Adrenal gland (tissue), 12 donors: Measurements from ENCODE around the gene AIP. TPM values are rescaled to one million over a fixed set of nuclear protein-coding genes. Genes with fewer than 3 reads are reported as not detected.

ENCODE experiments used
- DNase-seq, 7 donors: peaks; one replicate each; pipeline ENCODE4 v3.0.0-alpha.2; 2019 to 2020
- H3K27ac ChIP-seq, 5 donors: fragments of 200-600 bp; sonication (generic) in 4 of 5; 1 replicate in 3 of 5; 2 replicates in 2 of 5; pipeline versions ENCODE4 v1.5.1 to v1.8.0; 2016 to 2020; ENCODE audit warnings: mild to moderate bottlenecking in 1 of 5
- H3K27me3 ChIP-seq: fragments of 200-600 bp; 2 replicates; pipeline ENCODE4 v1.8.0; 2021
- H3K36me3 ChIP-seq, 2 donors: fragments of 200-600 bp; replicated peaks in 1 of 2; 1 replicate in 1 of 2; 2 replicates in 1 of 2; pipeline versions ENCODE4 v1.5.1 to v1.8.0; 2018 to 2022
- H3K4me1 ChIP-seq, 2 donors: fragments of 200-600 bp; replicated peaks in 1 of 2; 1 replicate in 1 of 2; 2 replicates in 1 of 2; pipeline versions ENCODE4 v1.5.1 to v1.8.0; 2018 to 2021
- H3K4me3 ChIP-seq, 4 donors: fragments of 200-600 bp; sonication (generic) in 3 of 4; one replicate each; pipeline ENCODE4 v1.5.1; 2016 to 2018
- H3K9me3 ChIP-seq, 3 donors: fragments of 200-600 bp; sonication (generic) in 1 of 3; replicated peaks in 1 of 3; 1 replicate in 2 of 3; 2 replicates in 1 of 3; pipeline versions ENCODE4 v1.5.1 to v1.8.0; 2016 to 2021
- CTCF ChIP-seq, 6 experiments: fragments of 450-650 bp in 4 of 6; fragments of 200-600 bp in 2 of 6; sonication (generic) in 1 of 6; IDR thresholded peaks; 1 replicate in 5 of 6; 2 replicates in 1 of 6; pipeline versions ENCODE4 v1.5.1 to v1.8.0; 2016 to 2021; ENCODE audit warnings: antibody characterized with exemption in 6 of 6, mild to moderate bottlenecking in 2 of 6, moderate library complexity in 1 of 6
- POLR2A ChIP-seq, 2 donors: fragments of 450-650 bp; IDR thresholded peaks; one replicate each; pipeline ENCODE4 v1.6.1; 2017; ENCODE audit warnings: antibody characterized with exemption in 2 of 2, mild to moderate bottlenecking in 2 of 2, moderate library complexity in 1 of 2
- WGBS, 4 donors: extraction: QIAGEN DNeasy Blood & Tissue Kit in 2 of 4; methylation state at CpG; one replicate each; pipeline versions ENCODE4 v1.1.5 to v1.1.7; 2013 to 2017; 5-methylcytosine and 5-hydroxymethylcytosine counted together
- intact Hi-C, 2 donors: fragments of 100-400 bp; cut with DNase I; formaldehyde crosslinking; loops; one replicate each; pipeline versions ENCODE4 v1.14.1 to v1.15.0; 2022 to 2023
- microRNA-seq, 3 donors: library from miRNA; unstranded; fragments of <30 nt; microRNA quantifications; one replicate each; pipeline ENCODE4, GENCODE V29; 2017 to 2020
- polyA plus RNA-seq, 3 donors: library from polyadenylated mRNA; stranded (reverse); fragments of 200-250 nt in 2 of 3; fragments of 350-450 nt in 1 of 3; fragmentation: Illumina TruSeq in 1 of 3; extraction: RNeasy Lipid Tissue Mini Kit (QIAGEN cat#74804) in 1 of 3; gene quantifications; one replicate each; pipeline ENCODE4 v1.2.3, GENCODE V29; 2013 to 2014
- small RNA-seq, 2 donors: library from RNA; depleted of rRNA; stranded (forward); fragments of <200 nt; gene quantifications; one replicate each; pipeline ENCODE3, GENCODE V24; 2016
- total RNA-seq, 9 donors: library from RNA; depleted of rRNA in 4 of 9; stranded (reverse); fragments of >200 nt in 4 of 9; fragments of 120-200 nt in 1 of 9; fragmentation: NEBNext Ultra II Directional in 1 of 9; extraction: Animal tissue kit (Norgen Biotek cat#: 25700) in 1 of 9; gene quantifications; one replicate each; pipeline versions ENCODE4 v1.1.0 to v1.2.4, GENCODE V29; 2013 to 2023
- donor health status: healthy with polysubstance abuse.
- donor health status: Bipolar disorder and iron deficiency.
- donor health status: DM: yes; HTN: yes; CAD: no.
- donor health status: DM: no; HTN: no; CAD: no.
- donor health status: DM: no; HTN: no; CAD: no.
- donor health status: DM: yes; HTN: yes; CAD: no.

Gene AIP
- total and polyA plus RNA-seq, 12 donors: 35.3 to 152 (median 83.9) TPM

GRCh38 chr11:67538306-67538705 lies 55.5 kb downstream of the AIP start:
- no peak for TF ChIP-seq CTCF (IDR thresholded peaks at IDR 0.05)
- no peak for TF ChIP-seq POLR2A (IDR thresholded peaks at IDR 0.05)
- Histone ChIP-seq H3K36me3 (no peaks in the 10 kb centered on the region), H3K27me3 (no peaks in the 10 kb centered on the region), H3K4me3 (no peak overlapping the region), H3K27ac (no peak overlapping the region), H3K9me3 (peaks cover 0 to 7% (median 0%) of the 10 kb centered on the region in 3 donors), H3K4me1 (no peaks in the 10 kb centered on the region)
- intact Hi-C loops: no loop called here
- WGBS, 4 donors: 71 to 83% (median 77%) methylated on average over 6 of the region's 6 CpGs
- DNase-seq: no peak

GRCh38 chr11:67538823-67539505 lies 56.1 kb downstream of the AIP start:
- H3K4me1 ChIP-seq: no peaks in the 10 kb centered on the region
- no peaks in the 10 kb centered on the region for H3K36me3 ChIP-seq
- peaks cover 0 to 7% (median 0%) of the 10 kb centered on the region in 3 donors for H3K9me3 ChIP-seq
- no peak overlapping the region for H3K27ac ChIP-seq
- TF ChIP-seq POLR2A (IDR thresholded peaks at IDR 0.05) (no peak), CTCF (IDR thresholded peaks at IDR 0.05) (no peak)
- WGBS, 4 donors: 88 to 91% (median 90%) methylated on average over 6 to 10 of the region's 10 CpGs
- intact Hi-C loops: no loop called here
- no peak overlapping the region for H3K4me3 ChIP-seq
- no peaks in the 10 kb centered on the region for H3K27me3 ChIP-seq
- DNase-seq: no peak

- WGBS, 4 donors: 80 to 88% (median 83%) methylated on average over 4 of the region's 4 CpGs
- Histone ChIP-seq H3K9me3 (peaks cover 0 to 4% (median 0%) of the 10 kb centered on the region in 3 donors), H3K4me1 (no peaks in the 10 kb centered on the region), H3K4me3 (no peak overlapping the region), H3K27me3 (no peaks in the 10 kb centered on the region), H3K27ac (no peak overlapping the region), H3K36me3 (no peaks in the 10 kb centered on the region)
- no peak for DNase-seq
- intact Hi-C loops: no loop called here
- TF ChIP-seq CTCF (IDR thresholded peaks at IDR 0.05) (no peak), POLR2A (IDR thresholded peaks at IDR 0.05) (no peak)
Observed at GRCh38 chr11:67539550-67539949, 56.7 kb downstream of the AIP start.

Small RNA genes lying within 50 kb of the gene (microRNA-seq; reads per million reads assigned to microRNA genes)
- gene MIR6752: 0 to 0.85 (median 0.76) reads per million in 3 donors

Small RNA genes lying within 50 kb of the gene (small RNA-seq; reads per million reads assigned to genes)
- 0 reads per million in 2 donors for gene MIR6752

Other genes with a start within 250 kb of the AIP start
- gene GRK2, start 216.6 kb upstream of the AIP start, total RNA-seq: 10 to 100 TPM; 32.2 to 73.7 (median 59.0) TPM
- 100 to 1,000 TPM in 1 of 3 donors, 10 to 100 TPM in 2; 26.4 to 159 (median 71.3) TPM for gene GRK2, start 216.6 kb upstream of the AIP start, polyA plus RNA-seq
- gene ANKRD13D, start 193.7 kb upstream of the AIP start, total RNA-seq: 10 to 100 TPM in 8 of 9 donors, 1 to 10 TPM in 1; 9.2 to 52.9 (median 38.6) TPM
- 100 to 1,000 TPM in 1 of 3 donors, 10 to 100 TPM in 1, 1 to 10 TPM in 1; 8.7 to 205 (median 99.8) TPM for gene ANKRD13D, start 193.7 kb upstream of the AIP start, polyA plus RNA-seq
- gene SSH3, start 179.5 kb upstream of the AIP start, total RNA-seq: 10 to 100 TPM in 8 of 9 donors, 1 to 10 TPM in 1; 5.7 to 31.2 (median 25.0) TPM
- 10 to 100 TPM in 2 of 3 donors, 1 to 10 TPM in 1; 4.2 to 35.2 (median 21.8) TPM for gene SSH3, start 179.5 kb upstream of the AIP start, polyA plus RNA-seq
- gene POLD4, start 129.5 kb upstream of the AIP start, total RNA-seq: 100 to 1,000 TPM in 4 of 9 donors, 10 to 100 TPM in 5; 60.5 to 166 (median 89.8) TPM
- 100 to 1,000 TPM in 2 of 3 donors, 10 to 100 TPM in 1; 13.0 to 130 (median 110) TPM for gene POLD4, start 129.5 kb upstream of the AIP start, polyA plus RNA-seq
- gene CLCF1, start 109.4 kb upstream of the AIP start, total RNA-seq: 10 to 100 TPM in 1 of 9 donors, 1 to 10 TPM in 5, under 1 TPM in 3; 0.17 to 11.7 (median 2.9) TPM
- 10 to 100 TPM in 1 of 3 donors, 1 to 10 TPM in 2; 2.8 to 16.1 (median 5.6) TPM for gene CLCF1, start 109.4 kb upstream of the AIP start, polyA plus RNA-seq
- 10 to 100 TPM in 7 of 9 donors, 1 to 10 TPM in 2; 7.6 to 29.0 (median 13.1) TPM for gene RAD9A, start 91.0 kb upstream of the AIP start, total RNA-seq
- gene RAD9A, start 91.0 kb upstream of the AIP start, polyA plus RNA-seq: 10 to 100 TPM in 2 of 3 donors, 1 to 10 TPM in 1; 5.4 to 57.7 (median 36.2) TPM
- gene PPP1CA, start 81.2 kb upstream of the AIP start, total RNA-seq: 100 to 1,000 TPM; 126 to 289 (median 168) TPM
- gene PPP1CA, start 81.2 kb upstream of the AIP start, polyA plus RNA-seq: 100 to 1,000 TPM; 105 to 140 (median 116) TPM
- gene TBC1D10C, start 78.9 kb upstream of the AIP start, total RNA-seq: 1 to 10 TPM in 6 of 9 donors, under 1 TPM in 2, not detected in 1; 0.28 to 9.1 (median 3.6) TPM
- gene TBC1D10C, start 78.9 kb upstream of the AIP start, polyA plus RNA-seq: 10 to 100 TPM in 1 of 3 donors, 1 to 10 TPM in 1, under 1 TPM in 1; 0.35 to 16.5 (median 4.6) TPM
- gene CARNS1, start 67.3 kb upstream of the AIP start, total RNA-seq: under 1 TPM in 8 of 9 donors, not detected in 1; 0.10 to 0.80 (median 0.30) TPM
- under 1 TPM; 0.37 to 0.56 (median 0.51) TPM for gene CARNS1, start 67.3 kb upstream of the AIP start, polyA plus RNA-seq
- gene RPS6KB2, start 54.5 kb upstream of the AIP start, total RNA-seq: 10 to 100 TPM; 37.4 to 96.6 (median 47.0) TPM
- 100 to 1,000 TPM in 1 of 3 donors, 10 to 100 TPM in 2; 36.6 to 111 (median 78.6) TPM for gene RPS6KB2, start 54.5 kb upstream of the AIP start, polyA plus RNA-seq
- 1 to 10 TPM; 1.2 to 7.5 (median 3.9) TPM for gene PTPRCAP, start 45.3 kb upstream of the AIP start, total RNA-seq
- 10 to 100 TPM in 1 of 3 donors, 1 to 10 TPM in 1, under 1 TPM in 1; 0.57 to 13.4 (median 8.0) TPM for gene PTPRCAP, start 45.3 kb upstream of the AIP start, polyA plus RNA-seq
- gene CORO1B, start 39.5 kb upstream of the AIP start, total RNA-seq: 100 to 1,000 TPM in 5 of 9 donors, 10 to 100 TPM in 4; 65.1 to 142 (median 102) TPM
- 100 to 1,000 TPM in 2 of 3 donors, 10 to 100 TPM in 1; 28.9 to 159 (median 141) TPM for gene CORO1B, start 39.5 kb upstream of the AIP start, polyA plus RNA-seq
- under 1 TPM in 1 of 9 donors, not detected in 8; 0.18 TPM for gene GPR152, start 30.3 kb upstream of the AIP start, total RNA-seq
- gene GPR152, start 30.3 kb upstream of the AIP start, polyA plus RNA-seq: not detected
- 1 to 10 TPM in 5 of 9 donors, under 1 TPM in 3, not detected in 1; 0.28 to 3.8 (median 1.5) TPM for gene CABP4, start 27.7 kb upstream of the AIP start, total RNA-seq
- gene CABP4, start 27.7 kb upstream of the AIP start, polyA plus RNA-seq: 1 to 10 TPM in 2 of 3 donors, under 1 TPM in 1; 0.31 to 2.1 (median 1.1) TPM
- 100 to 1,000 TPM in 3 of 9 donors, 10 to 100 TPM in 6; 32.3 to 257 (median 96.8) TPM for gene TMEM134, start 13.8 kb upstream of the AIP start, total RNA-seq
- gene TMEM134, start 13.8 kb upstream of the AIP start, polyA plus RNA-seq: 100 to 1,000 TPM in 2 of 3 donors, 10 to 100 TPM in 1; 15.5 to 103 (median 102) TPM
- 100 to 1,000 TPM in 1 of 9 donors, 10 to 100 TPM in 8; 16.4 to 146 (median 45.1) TPM for gene PITPNM1, start 22.3 kb downstream of the AIP start, total RNA-seq
- gene PITPNM1, start 22.3 kb downstream of the AIP start, polyA plus RNA-seq: 10 to 100 TPM; 42.6 to 70.9 (median 62.1) TPM
- gene CDK2AP2, start 25.1 kb downstream of the AIP start, total RNA-seq: 100 to 1,000 TPM in 1 of 9 donors, 10 to 100 TPM in 8; 34.0 to 218 (median 50.4) TPM
- gene CDK2AP2, start 25.1 kb downstream of the AIP start, polyA plus RNA-seq: 100 to 1,000 TPM in 1 of 3 donors, 10 to 100 TPM in 2; 55.4 to 110 (median 85.6) TPM
- gene CABP2, start 40.4 kb downstream of the AIP start, total RNA-seq: not detected
- not detected for gene CABP2, start 40.4 kb downstream of the AIP start, polyA plus RNA-seq
- 1,000 to 10,000 TPM in 1 of 9 donors, 100 to 1,000 TPM in 8; 332 to 1,325 (median 444) TPM for gene GSTP1, start 100.8 kb downstream of the AIP start, total RNA-seq
- 100 to 1,000 TPM; 267 to 762 (median 466) TPM for gene GSTP1, start 100.8 kb downstream of the AIP start, polyA plus RNA-seq
- 100 to 1,000 TPM; 176 to 439 (median 297) TPM for gene NDUFV1, start 123.9 kb downstream of the AIP start, total RNA-seq
- 100 to 1,000 TPM in 2 of 3 donors, 10 to 100 TPM in 1; 84.2 to 231 (median 227) TPM for gene NDUFV1, start 123.9 kb downstream of the AIP start, polyA plus RNA-seq
- gene NUDT8, start 146.9 kb downstream of the AIP start, total RNA-seq: 10 to 100 TPM in 2 of 9 donors, 1 to 10 TPM in 7; 2.4 to 40.6 (median 7.2) TPM
- gene NUDT8, start 146.9 kb downstream of the AIP start, polyA plus RNA-seq: 10 to 100 TPM in 1 of 3 donors, 1 to 10 TPM in 2; 1.9 to 14.0 (median 8.0) TPM
- not detected for gene TBX10, start 156.7 kb downstream of the AIP start, total RNA-seq
- gene TBX10, start 156.7 kb downstream of the AIP start, polyA plus RNA-seq: not detected
- gene ACY3, start 167.7 kb downstream of the AIP start, total RNA-seq: under 1 TPM in 1 of 9 donors, not detected in 8; 0.06 TPM
- gene ACY3, start 167.7 kb downstream of the AIP start, polyA plus RNA-seq: under 1 TPM in 1 of 3 donors, not detected in 2; 0.32 TPM
- gene ALDH3B2, start 191.6 kb downstream of the AIP start, total RNA-seq: not detected
- gene ALDH3B2, start 191.6 kb downstream of the AIP start, polyA plus RNA-seq: under 1 TPM in 1 of 3 donors, not detected in 2; 0.10 TPM